Measurements from ENCODE around the gene IFI6.

IFI6 gene

GRCh38 chr1:27633298-27633610 lies 38.7 kb downstream of the IFI6 start:
- Histone ChIP-seq H3K4ac (ENCODE audit: low read depth, low read length) (no peak overlapping the region), H3K36me3 (ENCODE audit: control insufficient read depth in 1 of 2, insufficient read depth in 2 of 2, low read length in 2 of 2) (no peaks in the 10 kb centered on the region), H3K27ac (ENCODE audit: low read depth, low read length) (no peak overlapping the region), H4K12ac (ENCODE audit: low read depth, low read length) (no peak overlapping the region), H4K8ac (ENCODE audit: low read depth, low read length) (no peak overlapping the region), H3K4me1 (ENCODE audit: control insufficient read depth in 1 of 2, insufficient read depth in 2 of 2, low read length in 2 of 2) (peaks cover 4 to 7% of the 10 kb centered on the region in 2 experiments), H3K79me1 (ENCODE audit: low read length) (peaks cover 4% of the 10 kb centered on the region), H3K4me2 (ENCODE audit: low read length) (no peak overlapping the region), H2AFZ (ENCODE audit: insufficient read depth, low read length, poor library complexity) (no peak overlapping the region), H3K18ac (ENCODE audit: low read length) (no peak overlapping the region), H3K14ac (ENCODE audit: low read length) (no peak overlapping the region), H3K23ac (ENCODE audit: low read length) (no peak overlapping the region), H2BK12ac (ENCODE audit: low read length) (no peak overlapping the region), H3K4me3 (ENCODE audit: low read depth, low read length) (no peak overlapping the region), H3K79me2 (ENCODE audit: control insufficient read depth, insufficient read depth, low read length, poor library complexity) (no peaks in the 10 kb centered on the region), H3K9me3 (ENCODE audit: insufficient read depth, low read depth, low read length) (no peaks in the 10 kb centered on the region), H3K27me3 (ENCODE audit: insufficient read depth, low read length) (peaks cover 28% of the 10 kb centered on the region), H3K9ac (ENCODE audit: low read length) (no peak overlapping the region), H2BK120ac (ENCODE audit: insufficient read depth, low read length, poor library complexity) (no peak overlapping the region), H2AK5ac (ENCODE audit: low read length) (no peak overlapping the region), H4K91ac (ENCODE audit: low read depth, low read length) (no peak overlapping the region), H2BK5ac (ENCODE audit: low read depth, low read length, poor library complexity) (no peak overlapping the region)
- DNase-seq: no peak
- WGBS (ENCODE audit: extremely low coverage, insufficient coverage, insufficient read length): no CpG with 5 or more reads among the region's 5 CpGs

GRCh38 chr1:27632387-27633297 lies 39.4 kb downstream of the IFI6 start:
- Histone ChIP-seq H2BK120ac (ENCODE audit: insufficient read depth, low read length, poor library complexity) (no peak overlapping the region), H3K18ac (ENCODE audit: low read length) (no peak overlapping the region), H4K8ac (ENCODE audit: low read depth, low read length) (no peak overlapping the region), H3K27ac (ENCODE audit: low read depth, low read length) (no peak overlapping the region), H3K79me1 (ENCODE audit: low read length) (peaks cover 4% of the 10 kb centered on the region), H3K23ac (ENCODE audit: low read length) (no peak overlapping the region), H3K27me3 (ENCODE audit: insufficient read depth, low read length) (peaks cover 28% of the 10 kb centered on the region), H4K12ac (ENCODE audit: low read depth, low read length) (no peak overlapping the region), H3K36me3 (ENCODE audit: control insufficient read depth in 1 of 2, insufficient read depth in 2 of 2, low read length in 2 of 2) (no peaks in the 10 kb centered on the region), H3K9me3 (ENCODE audit: insufficient read depth, low read depth, low read length) (no peaks in the 10 kb centered on the region), H2BK5ac (ENCODE audit: low read depth, low read length, poor library complexity) (no peak overlapping the region), H2AFZ (ENCODE audit: insufficient read depth, low read length, poor library complexity) (no peak overlapping the region), H3K4me2 (ENCODE audit: low read length) (no peak overlapping the region), H3K4me1 (ENCODE audit: control insufficient read depth in 1 of 2, insufficient read depth in 2 of 2, low read length in 2 of 2) (peaks cover 4 to 7% of the 10 kb centered on the region in 2 experiments), H3K79me2 (ENCODE audit: control insufficient read depth, insufficient read depth, low read length, poor library complexity) (no peaks in the 10 kb centered on the region), H3K4ac (ENCODE audit: low read depth, low read length) (no peak overlapping the region), H2BK12ac (ENCODE audit: low read length) (no peak overlapping the region), H3K9ac (ENCODE audit: low read length) (no peak overlapping the region), H3K14ac (ENCODE audit: low read length) (no peak overlapping the region), H2AK5ac (ENCODE audit: low read length) (no peak overlapping the region), H4K91ac (ENCODE audit: low read depth, low read length) (no peak overlapping the region), H3K4me3 (ENCODE audit: low read depth, low read length) (no peak overlapping the region)
- no peak for DNase-seq
- no CpG with 5 or more reads among the region's 14 CpGs for WGBS (ENCODE audit: extremely low coverage, insufficient coverage, insufficient read length)

- Histone ChIP-seq H3K79me2 (ENCODE audit: control insufficient read depth, insufficient read depth, low read length, poor library complexity) (no peaks in the 10 kb centered on the region), H2BK120ac (ENCODE audit: insufficient read depth, low read length, poor library complexity) (no peak overlapping the region), H2AK5ac (ENCODE audit: low read length) (no peak overlapping the region), H3K9ac (ENCODE audit: low read length) (no peak overlapping the region), H3K4me2 (ENCODE audit: low read length) (no peak overlapping the region), H3K14ac (ENCODE audit: low read length) (no peak overlapping the region), H3K79me1 (ENCODE audit: low read length) (peaks cover 4% of the 10 kb centered on the region), H4K8ac (ENCODE audit: low read depth, low read length) (no peak overlapping the region), H3K36me3 (ENCODE audit: control insufficient read depth in 1 of 2, insufficient read depth in 2 of 2, low read length in 2 of 2) (no peaks in the 10 kb centered on the region), H2BK12ac (ENCODE audit: low read length) (no peak overlapping the region), H3K4me3 (ENCODE audit: low read depth, low read length) (no peak overlapping the region), H3K23ac (ENCODE audit: low read length) (no peak overlapping the region), H4K91ac (ENCODE audit: low read depth, low read length) (no peak overlapping the region), H3K18ac (ENCODE audit: low read length) (no peak overlapping the region), H3K9me3 (ENCODE audit: insufficient read depth, low read depth, low read length) (no peaks in the 10 kb centered on the region), H3K4ac (ENCODE audit: low read depth, low read length) (no peak overlapping the region), H3K27ac (ENCODE audit: low read depth, low read length) (no peak overlapping the region), H4K12ac (ENCODE audit: low read depth, low read length) (no peak overlapping the region), H2BK5ac (ENCODE audit: low read depth, low read length, poor library complexity) (no peak overlapping the region), H2AFZ (ENCODE audit: insufficient read depth, low read length, poor library complexity) (no peak overlapping the region), H3K4me1 (ENCODE audit: control insufficient read depth in 1 of 2, insufficient read depth in 2 of 2, low read length in 2 of 2) (peaks cover 4 to 7% of the 10 kb centered on the region in 2 experiments), H3K27me3 (ENCODE audit: insufficient read depth, low read length) (peaks cover 28% of the 10 kb centered on the region)
- no CpG with 5 or more reads among the region's 5 CpGs for WGBS (ENCODE audit: extremely low coverage, insufficient coverage, insufficient read length)
- DNase-seq: peak in 1 of 2 donors; percentile 14
Measured at GRCh38 chr1:27630859-27631491, 41.0 kb downstream of the IFI6 start.

- WGBS (ENCODE audit: extremely low coverage, insufficient coverage, insufficient read length): no CpG with 5 or more reads among the region's 3 CpGs
- Histone ChIP-seq H3K27me3 (ENCODE audit: insufficient read depth, low read length) (peaks cover 8% of the 10 kb centered on the region), H2BK120ac (ENCODE audit: insufficient read depth, low read length, poor library complexity) (no peak overlapping the region)
Measured at GRCh38 chr1:27628712-27629111, 43.3 kb downstream of the IFI6 start.

More at GRCh38 chr1:27628712-27629111, 43.3 kb downstream of the IFI6 start:
- no peak overlapping the region for H3K23ac ChIP-seq (ENCODE audit: low read length)
- H2AFZ ChIP-seq (ENCODE audit: insufficient read depth, low read length, poor library complexity): no peak overlapping the region
- no peak overlapping the region for H4K8ac ChIP-seq (ENCODE audit: low read depth, low read length)
- no peak for DNase-seq
- no peak overlapping the region for H2BK5ac ChIP-seq (ENCODE audit: low read depth, low read length, poor library complexity)
- H3K9me3 ChIP-seq (ENCODE audit: insufficient read depth, low read depth, low read length): no peaks in the 10 kb centered on the region
- H4K12ac ChIP-seq (ENCODE audit: low read depth, low read length): no peak overlapping the region
- no peak overlapping the region for H4K91ac ChIP-seq (ENCODE audit: low read depth, low read length)
- H3K14ac ChIP-seq (ENCODE audit: low read length): no peak overlapping the region
- H3K79me1 ChIP-seq (ENCODE audit: low read length): no peaks in the 10 kb centered on the region
- no peak overlapping the region for H3K4ac ChIP-seq (ENCODE audit: low read depth, low read length)
- H3K27ac ChIP-seq (ENCODE audit: low read depth, low read length): no peak overlapping the region
- H2AK5ac ChIP-seq (ENCODE audit: low read length): no peak overlapping the region
- no peak overlapping the region for H3K4me2 ChIP-seq (ENCODE audit: low read length)
- H3K36me3 ChIP-seq (ENCODE audit: control insufficient read depth in 1 of 2, insufficient read depth in 2 of 2, low read length in 2 of 2): no peaks in the 10 kb centered on the region
- no peak overlapping the region for H3K4me3 ChIP-seq (ENCODE audit: low read depth, low read length)
- no peaks in the 10 kb centered on the region for H3K79me2 ChIP-seq (ENCODE audit: control insufficient read depth, insufficient read depth, low read length, poor library complexity)
- no peak overlapping the region for H3K9ac ChIP-seq (ENCODE audit: low read length)
- H3K4me1 ChIP-seq (ENCODE audit: control insufficient read depth in 1 of 2, insufficient read depth in 2 of 2, low read length in 2 of 2): no peaks in the 10 kb centered on the region
- no peak overlapping the region for H2BK12ac ChIP-seq (ENCODE audit: low read length)
- no peak overlapping the region for H3K18ac ChIP-seq (ENCODE audit: low read length)
